C4-2B (cell line): ENCODE measurements around the gene MAOA.

ENCODE experiments used
- CTCF ChIP-seq: fragments of 450-650 bp; conservative IDR thresholded peaks from 2 replicates; pipeline ENCODE4 v1.5.1; 2017; ENCODE audit warnings: mild to moderate bottlenecking
- ZFX ChIP-seq: fragments of 450-650 bp; IDR thresholded peaks from 2 replicates; pipeline ENCODE4 v1.6.1; 2017

GRCh38 chrX:43735534-43735933, 79.4 kb downstream of the MAOA start:
- TF ChIP-seq CTCF (no peak), ZFX (no peak)
